ENCODE data around the gene ZBTB21. TPM values are rescaled to one million over a fixed set of nuclear protein-coding genes. Genes with fewer than 3 reads are reported as not detected.

ZBTB21 gene
- total and polyA plus RNA-seq, 2 of the 8 experiments (the other 6 are each of a cell fraction or from before 2014, with no cell fraction given), result 3.9 to 17.8 TPM

DNA sequence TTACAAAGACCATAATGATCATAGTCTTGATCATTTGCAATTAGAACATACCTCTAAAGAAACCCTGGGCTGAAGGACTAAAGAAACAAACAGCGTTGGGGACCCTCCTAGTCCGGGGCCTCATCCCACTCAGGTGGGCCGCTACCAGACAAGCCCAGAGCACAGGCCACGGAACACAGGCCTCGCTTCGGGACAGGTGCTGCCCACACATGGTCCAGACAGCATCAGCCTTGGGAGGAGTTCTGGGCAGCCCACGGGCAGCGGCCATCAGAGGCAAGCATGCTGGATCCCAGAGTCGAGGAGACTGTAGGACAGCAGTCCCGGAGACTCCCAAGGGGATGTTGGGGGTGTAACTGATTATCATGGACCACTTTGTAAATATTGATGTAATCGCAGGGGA lies 61.3 kb downstream of the ZBTB21 start:
- H2AK5ac ChIP-seq (ENCODE audit: low read depth, low read length), result no peak overlapping the region
- 0 out of 2 replicates have a peak overlapping the region, but pooled peaks have one; percentile 5 for H2BK12ac ChIP-seq (ENCODE audit: low read depth, low read length)
- no peak overlapping the region for H2BK15ac ChIP-seq (ENCODE audit: low read length)
- no peak overlapping the region for H3K23ac ChIP-seq (ENCODE audit: insufficient read length)
- TF ChIP-seq TEAD4 (IDR thresholded peaks at IDR 0.05; ENCODE audit: low read depth, low read length), result no peak
- TF ChIP-seq SUZ12 (IDR thresholded peaks at IDR 0.05; ENCODE audit: low read length), result no peak
- no peak for TF ChIP-seq POU5F1 (IDR thresholded peaks at IDR 0.05; ENCODE audit: low read depth, low read length)
- no peak for TF ChIP-seq HDAC2 (IDR thresholded peaks at IDR 0.05; ENCODE audit: borderline replicate concordance in 1 of 2, low read depth in 2 of 2, low read length in 2 of 2)
- TF ChIP-seq SAP30 (IDR thresholded peaks at IDR 0.05; ENCODE audit: insufficient read depth, insufficient replicate concordance, low read length), result no peak
- no peak for TF ChIP-seq CREB1 (IDR thresholded peaks at IDR 0.05)
- no peak for TF ChIP-seq RAD21 (IDR thresholded peaks at IDR 0.05 in 1 of 2, conservative IDR thresholded peaks at IDR 0.05 in 1 of 2; ENCODE audit: low read depth in 2 of 2, low read length in 2 of 2)
- TF ChIP-seq POLR2A (IDR thresholded peaks at IDR 0.05; ENCODE audit: control extremely low read depth in 1 of 2, low read depth in 2 of 2, low read length in 2 of 2), result no peak
- TF ChIP-seq, protein P1, sequence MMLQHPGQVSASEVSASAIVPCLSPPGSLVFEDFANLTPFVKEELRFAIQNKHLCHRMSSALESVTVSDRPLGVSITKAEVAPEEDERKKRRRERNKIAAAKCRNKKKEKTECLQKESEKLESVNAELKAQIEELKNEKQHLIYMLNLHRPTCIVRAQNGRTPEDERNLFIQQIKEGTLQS (IDR thresholded peaks at IDR 0.05; ENCODE audit: insufficient read depth, low read depth, low read length), result no peak
- TF ChIP-seq ASH2L (IDR thresholded peaks at IDR 0.05; ENCODE audit: low read length), result no peak
- FAIRE-seq (no peak), DNase-seq (ENCODE audit: low read depth in 1 of 2, low spot score in 2 of 2) (no peak)
- H3K4me3 ChIP-seq (ENCODE audit: extremely low read depth in 1 of 4, insufficient read depth in 2 of 4, low read depth in 3 of 4, low read length in 4 of 4), result no peak overlapping the region
- no peak overlapping the region for H4K5ac ChIP-seq (ENCODE audit: insufficient read length, low read depth, low read length)
- peaks cover 0 to 18% of the 10 kb centered on the region in 2 experiments; a peak in 2 of 4 replicates for H3K79me2 ChIP-seq (ENCODE audit: control insufficient read depth in 1 of 2, insufficient read depth in 2 of 2, low read length in 2 of 2)
- no peak overlapping the region for H4K91ac ChIP-seq (replicated peaks; ENCODE audit: insufficient read length, low read length)
- no peak overlapping the region for H3K18ac ChIP-seq (ENCODE audit: extremely low read depth, low read length)
- H2BK120ac ChIP-seq (replicated peaks; ENCODE audit: low read depth, low read length), result no peak overlapping the region
- no peaks in the 10 kb centered on the region; the same call in none of the 2 replicates for H3K79me1 ChIP-seq (ENCODE audit: low read depth, low read length)
- ChIA-PET POLR2A (ENCODE audit: partially characterized antibody) (no interaction called here), CTCF (ENCODE audit: partially characterized antibody) (interaction anchor here (1.2 to 2.0 kb wide), 4 partner anchors 26 to 336 kb away, joined by 3 to 5 read pairs (median 4); no protein-coding TSS in a partner anchor)
- H3K14ac ChIP-seq (ENCODE audit: insufficient read length), result no peak overlapping the region
- no peak overlapping the region for H3K4ac ChIP-seq (replicated peaks; ENCODE audit: insufficient read length, low read depth, low read length)
- no peak overlapping the region for H2BK20ac ChIP-seq (ENCODE audit: low read length)
- H3K27ac ChIP-seq (ENCODE audit: low read depth, low read length), result no peak overlapping the region
- H3K9me3 ChIP-seq (ENCODE audit: insufficient read depth in 2 of 2, low read depth in 1 of 2, low read length in 1 of 2), result no peaks in the 10 kb centered on the region
- H3K4me2 ChIP-seq (ENCODE audit: insufficient read depth in 1 of 2, low read depth in 2 of 2, low read length in 2 of 2), result no peak overlapping the region
- H4K8ac ChIP-seq (ENCODE audit: extremely low read depth, insufficient read depth, low read length), result no peak overlapping the region
- H2AFZ ChIP-seq (ENCODE audit: low read length), result no peak overlapping the region
- H3K4me1 ChIP-seq (replicated peaks in 1 of 4; ENCODE audit: control insufficient read depth in 3 of 4, insufficient read depth in 4 of 4, low read length in 3 of 4), result peaks cover 0 to 24% (median 16%) of the 10 kb centered on the region in 4 experiments; a peak in 6 of 7 replicates
- no peaks in the 10 kb centered on the region for H3K36me3 ChIP-seq (ENCODE audit: control insufficient read depth in 2 of 4, insufficient read depth in 4 of 4, low read length in 3 of 4)
- H3K9ac ChIP-seq (replicated peaks in 1 of 4; ENCODE audit: extremely low read depth in 1 of 4, low read depth in 3 of 4, low read length in 3 of 4), result no peak overlapping the region
- H3K27me3 ChIP-seq (replicated peaks in 1 of 4; ENCODE audit: control insufficient read depth in 3 of 4, extremely low read depth in 1 of 4, insufficient read depth in 3 of 4, low read length in 3 of 4), result peaks cover 0 to 16% (median 13%) of the 10 kb centered on the region in 4 experiments; a peak in 6 of 7 replicates
- no peak overlapping the region for H2BK5ac ChIP-seq (ENCODE audit: low read depth, low read length)
- peaks cover 11% of the 10 kb centered on the region; the same call in 1 of the 2 replicates for H3K23me2 ChIP-seq (ENCODE audit: low read depth, low read length)
- peaks cover 4 to 8% of the 10 kb centered on the region in 2 experiments for H4K20me1 ChIP-seq (replicated peaks in 1 of 2; ENCODE audit: control insufficient read depth in 1 of 2, insufficient read depth in 2 of 2, low read length in 2 of 2)
- 89% methylated on average over 9 of the region's 11 CpGs; no CpG with 5 or more reads in 1 of the 2 experiments for WGBS, 2 experiments (ENCODE audit: extremely low coverage in 1 of 2, insufficient coverage in 1 of 2, insufficient read length in 1 of 2, insufficient replicate concordance in 2 of 2, low coverage in 1 of 2, low lambda C conversion rate in 2 of 2, missing lambda C conversion rate in 1 of 2)
- no peak overlapping the region for H3K56ac ChIP-seq (replicated peaks; ENCODE audit: insufficient read length, low read depth, low read length)
